HPDE6-E6E7 (cell line): ENCODE results near the gene ZNHIT3.
"Not testable (repeated sequence)": the region's sequence is repeated elsewhere in the genome, so short reads cannot be mapped to it uniquely, and the experiment has no call there.

Experiments
- DNase-seq: peaks from one replicate; pipeline ENCODE4 v3.0.0; 2011; ENCODE audit warnings: missing footprints; ENCODE audit errors: extremely low spot score

The ZNHIT3 gene

DNA sequence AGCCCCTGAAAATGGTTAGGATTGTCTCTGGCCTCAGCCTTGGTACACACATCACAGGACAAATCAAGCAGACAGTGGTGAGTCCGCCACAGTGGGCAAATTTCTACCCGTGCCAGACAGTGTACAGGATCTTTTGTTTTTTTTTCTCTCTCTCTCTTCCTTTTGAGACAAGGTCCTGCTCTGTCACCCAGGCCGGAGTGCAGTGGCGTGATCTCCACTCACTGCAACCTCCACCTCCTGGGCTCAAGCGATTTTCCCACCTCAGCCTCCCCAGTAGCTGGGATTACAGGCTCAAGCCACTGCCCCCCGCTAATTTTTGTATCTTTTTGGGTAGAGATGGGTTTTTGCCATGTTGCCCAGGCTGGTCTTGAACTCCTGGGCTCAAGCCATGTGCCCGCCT is 2.5 kb upstream of the ZNHIT3 start:
- not testable (repeated sequence) for DNase-seq

- DNase-seq = no peak
Measured at GRCh38 chr17:36485027-36485426, 1.5 kb upstream of the ZNHIT3 start.

GRCh38 chr17:36485805-36486203 is 677 bp upstream of the ZNHIT3 start:
- DNase-seq = no peak

DNA sequence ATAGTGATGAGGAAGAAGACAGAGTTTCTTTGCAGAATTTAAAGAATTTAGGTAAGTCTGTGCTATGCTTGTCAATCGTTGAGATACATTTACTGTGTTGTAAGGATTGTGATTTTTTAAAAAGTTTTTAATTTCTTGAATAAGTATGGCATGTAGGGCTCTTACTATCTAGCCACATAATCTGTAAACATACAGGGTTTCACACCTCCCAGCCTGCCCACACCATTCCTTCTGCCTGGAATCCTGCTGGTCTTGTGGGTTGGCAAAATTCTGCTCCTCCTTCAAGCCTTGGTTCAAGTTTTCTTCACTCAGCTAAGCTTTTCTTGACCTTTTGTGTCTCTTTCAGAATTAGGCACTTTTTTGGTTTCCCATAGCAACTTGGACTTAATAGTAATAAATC is 7.5 kb downstream of the ZNHIT3 start:
- no peak for DNase-seq

- no peak for DNase-seq
Measured at GRCh38 chr17:36494674-36495073, 8.2 kb downstream of the ZNHIT3 start.

GRCh38 chr17:36495076-36495578 is 8.6 kb downstream of the ZNHIT3 start:
- DNase-seq = no peak

GRCh38 chr17:36496018-36496789 is 9.7 kb downstream of the ZNHIT3 start:
- DNase-seq = no peak

GRCh38 chr17:36498155-36498554 is 11.7 kb downstream of the ZNHIT3 start:
- DNase-seq = no peak

DNA sequence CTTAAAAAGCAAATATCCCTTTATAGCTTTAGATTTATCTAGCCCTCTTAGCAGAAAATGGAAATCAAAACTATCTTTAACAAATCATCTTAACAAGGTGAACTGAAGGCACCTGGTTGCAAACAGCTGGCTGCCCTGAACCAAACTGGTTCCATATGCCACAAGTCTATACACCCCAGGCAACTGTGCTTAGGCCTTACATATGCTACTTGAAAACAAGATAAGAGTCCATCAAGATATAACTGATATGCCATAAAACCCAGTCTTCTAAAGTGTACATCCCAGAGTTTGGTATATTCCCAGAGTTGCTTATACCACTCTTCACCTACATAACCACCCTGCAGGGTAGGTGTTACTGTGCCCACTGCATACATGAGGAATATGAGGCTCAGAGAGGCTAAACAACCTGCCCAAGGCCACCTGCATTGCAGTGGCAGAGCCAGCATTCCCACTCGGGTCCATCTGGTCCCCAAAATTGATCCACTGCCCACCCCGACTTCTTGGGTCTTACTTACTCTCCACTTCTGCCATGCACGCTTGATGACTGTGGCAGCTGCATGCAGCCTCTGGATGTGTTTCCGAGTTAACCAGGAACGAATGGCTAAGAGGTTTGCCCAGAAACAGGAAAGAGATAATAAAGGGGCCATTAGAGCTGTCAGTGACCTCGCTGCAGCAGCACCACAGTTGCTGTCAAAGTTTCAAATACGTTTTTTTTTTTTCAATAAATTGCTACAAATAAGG is 12.2 kb downstream of the ZNHIT3 start:
- DNase-seq = no peak

GRCh38 chr17:36500745-36501225 is 14.3 kb downstream of the ZNHIT3 start:
- DNase-seq = no peak

GRCh38 chr17:36501351-36501750 is 14.9 kb downstream of the ZNHIT3 start:
- DNase-seq = no peak

DNA sequence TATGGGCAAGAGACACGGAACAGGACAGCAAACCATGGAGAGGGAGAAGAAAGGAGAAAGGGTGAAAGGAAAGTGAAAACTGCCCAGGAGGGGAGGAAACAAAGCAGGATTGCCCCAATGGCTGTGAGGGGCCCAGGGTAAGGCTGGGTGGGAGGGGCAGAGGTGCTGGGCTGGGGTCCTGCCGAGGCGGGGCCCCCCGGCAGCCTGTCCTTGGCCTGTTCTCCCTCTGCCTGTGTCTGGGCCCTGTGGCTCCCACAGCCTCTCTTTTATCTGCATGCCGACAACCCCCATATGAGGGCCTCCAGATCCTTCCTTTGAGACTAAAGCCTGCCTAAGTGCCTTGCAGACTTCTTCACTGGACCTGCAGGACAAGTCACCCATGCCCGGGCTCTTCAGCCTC is 15.5 kb downstream of the ZNHIT3 start:
- DNase-seq = no peak

GRCh38 chr17:36503456-36504155 is 17.1 kb downstream of the ZNHIT3 start:
- no peak for DNase-seq

GRCh38 chr17:36504156-36504545 is 17.7 kb downstream of the ZNHIT3 start:
- DNase-seq = no peak

- no peak for DNase-seq
Measured at GRCh38 chr17:36505171-36505570, 18.7 kb downstream of the ZNHIT3 start.

DNA sequence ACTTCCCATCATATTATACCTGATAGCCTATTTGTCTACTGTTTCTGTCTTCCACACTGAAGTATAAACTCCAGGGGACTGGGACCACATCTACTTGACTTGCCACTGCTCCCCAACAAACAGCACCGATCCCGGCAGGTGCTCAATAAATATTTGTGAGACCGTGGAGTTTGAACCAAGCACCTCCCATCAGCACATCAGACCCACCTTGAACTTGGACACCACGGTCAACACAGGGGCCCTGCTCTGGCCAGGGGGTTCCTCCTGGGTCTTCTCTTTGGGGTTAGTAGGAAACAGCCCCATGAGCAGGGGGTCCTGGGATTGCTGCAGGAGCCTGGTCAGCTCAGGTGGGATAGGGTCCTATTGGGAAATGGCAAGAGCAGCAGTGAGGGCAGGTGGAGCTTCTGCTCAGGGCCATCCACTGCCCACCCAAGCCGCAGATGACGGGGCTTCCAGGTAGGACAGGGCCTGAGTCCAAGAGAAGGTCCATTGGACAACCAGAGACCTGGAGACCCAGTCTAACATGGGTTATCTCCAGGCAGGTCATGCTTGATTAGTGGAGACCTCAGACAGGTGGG is 19.9 kb downstream of the ZNHIT3 start:
- no peak for DNase-seq

- no peak for DNase-seq
Measured at GRCh38 chr17:36506831-36507230, 20.4 kb downstream of the ZNHIT3 start.

- DNase-seq = no peak
Measured at GRCh38 chr17:36507266-36507665, 20.8 kb downstream of the ZNHIT3 start.

- DNase-seq = not testable (repeated sequence)
Measured at GRCh38 chr17:36508439-36508838, 22.0 kb downstream of the ZNHIT3 start.

DNA sequence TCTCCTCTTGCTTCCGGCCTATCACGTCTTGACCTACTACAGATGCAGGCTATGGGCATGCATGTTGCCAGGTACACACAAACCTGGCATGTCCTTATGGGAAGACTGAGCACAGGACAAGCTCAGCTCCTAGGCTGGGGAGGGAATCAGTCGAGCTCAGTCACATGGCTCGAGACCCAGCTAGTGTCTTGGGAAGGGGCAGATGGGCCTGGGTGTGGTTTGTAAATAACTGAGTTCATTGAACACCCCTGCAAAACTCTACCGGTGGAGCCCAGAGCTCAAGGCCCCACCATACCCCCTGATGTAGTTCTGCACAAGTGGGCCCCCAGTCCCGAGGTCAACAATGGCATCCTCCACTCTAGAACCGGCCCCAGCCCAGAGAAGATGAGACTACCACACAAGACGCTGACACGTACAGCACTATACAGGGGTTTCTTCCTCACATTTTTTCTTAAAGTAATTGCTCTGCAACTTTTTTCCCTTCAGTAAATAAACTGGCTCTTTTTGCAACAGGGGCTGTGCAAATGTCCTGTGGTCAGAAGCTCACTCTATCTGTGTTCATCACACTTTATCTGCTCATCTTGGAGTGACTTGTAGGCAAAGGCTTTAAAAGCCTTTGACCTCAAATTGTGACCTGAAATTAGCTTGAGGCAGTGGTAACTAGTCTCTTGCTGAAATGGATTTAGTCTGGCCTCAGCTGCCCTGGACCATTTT is 22.9 kb downstream of the ZNHIT3 start:
- DNase-seq = no peak

GRCh38 chr17:36510636-36511035 is 24.2 kb downstream of the ZNHIT3 start:
- no peak for DNase-seq
